SJSA1 (cell line): ENCODE results near the gene ADAM10. TPM values are rescaled to one million over a fixed set of nuclear protein-coding genes. Genes with fewer than 3 reads are reported as not detected.

ENCODE experiments used
- DNase-seq, 2 experiments: peaks; one replicate each; pipeline ENCODE4 v3.0.0-alpha.2; 2015 to 2020; ENCODE audit warnings: low spot score in 2 of 2, low read depth in 1 of 2
- H3K27ac ChIP-seq: fragments of 250-450 bp; sonication (Bioruptor Pico); 2 replicates; pipeline ENCODE4 v1.5.1; 2020; ENCODE audit warnings: mild to moderate bottlenecking, moderate library complexity
- H3K27me3 ChIP-seq: fragments of 250-450 bp; sonication (Bioruptor Pico); replicated peaks from 2 replicates; pipeline ENCODE4 v1.5.1; 2020; ENCODE audit warnings: mild to moderate bottlenecking, moderate library complexity
- H3K36me3 ChIP-seq: fragments of 250-450 bp; sonication (Bioruptor Pico); 2 replicates; pipeline ENCODE4 v1.5.1; 2020; ENCODE audit warnings: mild to moderate bottlenecking
- H3K4me1 ChIP-seq: fragments of 250-450 bp; sonication (Bioruptor Pico); replicated peaks from 2 replicates; pipeline ENCODE4 v1.6.1; 2021; ENCODE audit warnings: mild to moderate bottlenecking
- H3K4me3 ChIP-seq: fragments of 250-450 bp; sonication (Bioruptor Pico); 2 replicates; pipeline ENCODE4 v1.5.1; 2020; ENCODE audit warnings: mild to moderate bottlenecking
- H3K9me3 ChIP-seq: fragments of 250-450 bp; sonication (Bioruptor Pico); replicated peaks from 2 replicates; pipeline ENCODE4 v1.5.1; 2020; ENCODE audit warnings: mild to moderate bottlenecking
- total RNA-seq: library from RNA; depleted of rRNA; stranded (reverse); fragments of >200 nt; shearing (Covaris generic); gene quantifications from 2 replicates; pipeline ENCODE4 v1.2.3, GENCODE V29; 2014

Gene ADAM10
- total RNA-seq, 1 experiment from 2014 or later: 137 TPM

DNA sequence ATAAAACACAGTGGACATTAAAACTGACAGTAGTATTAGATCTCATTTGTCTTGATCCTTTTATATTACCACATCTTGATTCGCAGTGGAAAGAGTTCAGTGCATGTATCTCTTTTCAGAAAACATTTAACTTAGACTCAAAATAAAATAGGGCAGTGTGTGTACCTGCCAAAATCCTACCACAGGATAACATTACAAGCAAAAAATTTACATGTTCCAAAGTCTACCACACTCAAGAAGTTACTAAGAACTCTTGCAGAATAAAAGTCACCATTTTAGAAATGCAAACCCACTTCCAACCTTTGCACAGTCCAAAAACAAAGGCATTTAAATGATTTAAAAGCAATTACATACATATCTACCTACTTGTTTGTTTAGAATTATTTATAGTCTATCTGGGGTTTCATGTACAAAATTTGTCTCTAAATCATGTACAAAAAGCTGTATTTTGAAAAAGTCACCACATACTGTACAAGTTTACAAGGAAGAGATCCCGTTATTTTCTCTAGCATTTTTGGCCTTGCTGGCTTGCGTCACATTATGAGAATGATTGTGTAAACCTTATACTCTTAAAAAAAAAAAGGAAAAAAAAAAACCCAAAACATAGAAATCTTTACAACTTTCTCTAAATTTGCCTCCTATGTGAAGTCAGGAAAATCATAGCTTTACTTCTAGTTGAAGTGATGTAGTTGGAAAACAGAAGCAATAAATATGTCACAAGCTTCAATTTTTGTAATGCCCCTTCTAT lies 153.8 kb downstream of the ADAM10 start:
- DNase-seq: no peak
- H3K4me1 ChIP-seq: no peaks in the 10 kb centered on the region
- H3K9me3 ChIP-seq: no peaks in the 10 kb centered on the region; the same call in 1 of the 2 replicates
- no peak overlapping the region for H3K4me3 ChIP-seq
- H3K27me3 ChIP-seq: no peaks in the 10 kb centered on the region
- peaks cover 9% of the 10 kb centered on the region for H3K36me3 ChIP-seq
- no peak overlapping the region for H3K27ac ChIP-seq

- H3K4me3 ChIP-seq: no peak overlapping the region
- no peaks in the 10 kb centered on the region for H3K4me1 ChIP-seq
- no peaks in the 10 kb centered on the region for H3K27me3 ChIP-seq
- H3K36me3 ChIP-seq: peaks cover 9% of the 10 kb centered on the region
- DNase-seq: no peak
- no peaks in the 10 kb centered on the region; the same call in 1 of the 2 replicates for H3K9me3 ChIP-seq
- H3K27ac ChIP-seq: no peak overlapping the region
These were observed 154.6 kb downstream of the ADAM10 start for GRCh38 chr15:58594898-58595297.

DNA sequence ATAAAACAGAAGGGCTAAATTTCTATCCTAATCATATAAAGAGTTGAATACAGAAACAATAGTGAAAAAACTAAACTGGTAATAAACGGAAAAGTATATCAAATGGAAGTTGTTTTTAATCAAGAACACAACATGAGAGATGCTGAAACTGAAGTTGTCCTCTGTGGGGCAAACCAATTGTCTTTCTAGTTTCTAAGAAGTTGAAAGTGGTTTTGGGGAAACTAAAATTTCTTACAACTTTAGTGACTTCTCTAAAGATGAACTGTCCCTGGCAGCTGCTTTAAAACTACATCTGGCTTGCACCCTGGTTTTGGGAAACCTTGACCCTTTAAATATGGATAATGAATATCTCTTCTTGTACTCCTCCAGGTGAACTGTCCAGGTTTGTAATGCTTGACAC lies 155.6 kb downstream of the ADAM10 start:
- H3K36me3 ChIP-seq: peaks cover 9% of the 10 kb centered on the region
- no peaks in the 10 kb centered on the region for H3K27me3 ChIP-seq
- H3K27ac ChIP-seq: no peak overlapping the region
- no peak overlapping the region for H3K4me3 ChIP-seq
- no peak for DNase-seq
- H3K9me3 ChIP-seq: no peaks in the 10 kb centered on the region; the same call in 1 of the 2 replicates
- no peaks in the 10 kb centered on the region for H3K4me1 ChIP-seq

DNA sequence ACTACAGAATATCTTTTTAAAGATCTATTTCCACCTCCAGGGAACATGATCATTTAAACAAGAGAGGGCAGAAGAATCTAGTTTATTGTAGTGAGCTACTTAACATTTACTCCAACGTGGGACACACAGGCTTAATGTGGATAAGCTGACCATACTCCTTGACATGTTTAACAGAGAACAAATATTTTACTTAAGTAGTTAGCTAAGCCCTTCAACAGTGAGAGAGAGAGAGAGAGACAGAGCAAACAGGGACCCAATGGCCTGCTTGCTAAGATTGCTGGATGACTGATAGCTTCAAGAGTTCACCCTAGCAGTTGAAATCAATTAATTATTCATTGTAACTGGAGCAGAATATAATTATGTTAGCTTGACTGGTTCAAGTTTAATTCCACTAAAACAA lies 158.6 kb downstream of the ADAM10 start:
- Histone ChIP-seq H3K9me3 (no peaks in the 10 kb centered on the region), H3K27ac (no peak overlapping the region), H3K27me3 (no peaks in the 10 kb centered on the region), H3K36me3 (no peaks in the 10 kb centered on the region; the same call in 1 of the 2 replicates), H3K4me3 (no peak overlapping the region), H3K4me1 (no peaks in the 10 kb centered on the region)
- DNase-seq: no peak

DNA sequence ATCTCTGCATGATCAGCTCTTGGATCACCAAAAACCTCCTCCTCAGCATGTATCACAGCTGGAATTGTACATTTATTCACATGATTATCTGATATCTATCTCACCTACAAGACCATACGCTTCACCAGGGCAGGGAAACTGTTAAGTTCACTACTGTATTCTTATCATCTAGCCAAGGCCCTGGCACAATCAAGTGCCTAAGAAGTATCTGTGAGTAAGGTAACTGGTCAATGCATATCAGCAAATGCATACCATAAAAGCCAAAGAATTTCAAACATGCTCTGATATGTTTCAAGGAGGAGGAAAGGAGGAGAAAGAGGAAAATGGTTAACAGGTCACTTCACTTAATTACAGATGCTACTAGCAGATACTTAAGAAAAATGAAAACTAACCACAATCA lies 159.3 kb downstream of the ADAM10 start:
- Histone ChIP-seq H3K27me3 (no peaks in the 10 kb centered on the region), H3K27ac (no peak overlapping the region), H3K9me3 (no peaks in the 10 kb centered on the region), H3K36me3 (no peaks in the 10 kb centered on the region; the same call in 1 of the 2 replicates), H3K4me3 (no peak overlapping the region), H3K4me1 (no peaks in the 10 kb centered on the region)
- DNase-seq: no peak

DNA sequence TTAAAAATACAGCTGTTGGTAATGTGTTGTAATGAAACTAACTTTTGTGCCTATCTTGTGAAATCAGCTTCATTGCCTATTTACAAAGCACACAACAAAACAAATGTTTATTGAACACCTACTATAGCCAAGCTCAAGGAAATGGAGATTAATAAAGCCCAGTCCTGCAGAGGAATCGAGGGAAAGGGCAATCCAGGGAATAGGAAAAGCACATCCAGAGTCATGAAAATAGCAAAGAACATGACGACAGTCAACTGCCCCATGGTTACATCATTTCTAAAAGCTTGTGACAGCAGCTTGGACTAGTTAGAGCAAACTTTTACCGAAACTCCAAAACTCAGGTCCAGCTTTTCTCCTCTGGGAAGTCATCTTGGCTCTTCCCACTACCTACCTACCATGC lies 160.5 kb downstream of the ADAM10 start:
- H3K4me1 ChIP-seq: no peaks in the 10 kb centered on the region
- H3K4me3 ChIP-seq: no peak overlapping the region
- no peaks in the 10 kb centered on the region for H3K36me3 ChIP-seq
- H3K27me3 ChIP-seq: no peaks in the 10 kb centered on the region
- DNase-seq: no peak
- H3K27ac ChIP-seq: no peak overlapping the region
- H3K9me3 ChIP-seq: no peaks in the 10 kb centered on the region

DNA sequence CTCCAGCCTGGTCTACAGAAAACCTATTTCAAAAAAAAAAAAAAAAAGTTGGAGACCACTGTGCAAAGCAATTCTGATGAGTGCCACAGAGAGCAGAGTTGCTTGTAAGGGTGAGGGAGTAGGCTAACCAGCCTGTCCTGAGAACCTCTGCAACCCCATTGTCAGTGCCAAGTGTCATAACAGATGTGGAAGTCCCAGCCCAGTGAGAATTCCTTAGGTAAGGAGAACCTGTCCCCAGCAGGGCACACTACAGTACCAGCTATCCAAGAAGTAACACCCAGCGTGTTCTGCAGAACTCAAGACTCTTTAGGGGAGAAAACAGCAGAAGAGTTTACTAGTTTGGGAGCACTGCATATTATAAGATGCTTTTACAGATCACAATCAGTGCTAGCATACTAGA lies 161.4 kb downstream of the ADAM10 start:
- Histone ChIP-seq H3K4me3 (no peak overlapping the region), H3K27ac (no peak overlapping the region), H3K36me3 (no peaks in the 10 kb centered on the region), H3K9me3 (no peaks in the 10 kb centered on the region), H3K4me1 (no peaks in the 10 kb centered on the region), H3K27me3 (no peaks in the 10 kb centered on the region)
- DNase-seq: no peak

GRCh38 chr15:58587486-58587885 lies 162.0 kb downstream of the ADAM10 start:
- H3K27ac ChIP-seq: no peak overlapping the region
- H3K4me1 ChIP-seq: no peaks in the 10 kb centered on the region
- no peak for DNase-seq
- H3K4me3 ChIP-seq: no peak overlapping the region
- no peaks in the 10 kb centered on the region for H3K9me3 ChIP-seq
- H3K36me3 ChIP-seq: no peaks in the 10 kb centered on the region
- no peaks in the 10 kb centered on the region for H3K27me3 ChIP-seq

DNA sequence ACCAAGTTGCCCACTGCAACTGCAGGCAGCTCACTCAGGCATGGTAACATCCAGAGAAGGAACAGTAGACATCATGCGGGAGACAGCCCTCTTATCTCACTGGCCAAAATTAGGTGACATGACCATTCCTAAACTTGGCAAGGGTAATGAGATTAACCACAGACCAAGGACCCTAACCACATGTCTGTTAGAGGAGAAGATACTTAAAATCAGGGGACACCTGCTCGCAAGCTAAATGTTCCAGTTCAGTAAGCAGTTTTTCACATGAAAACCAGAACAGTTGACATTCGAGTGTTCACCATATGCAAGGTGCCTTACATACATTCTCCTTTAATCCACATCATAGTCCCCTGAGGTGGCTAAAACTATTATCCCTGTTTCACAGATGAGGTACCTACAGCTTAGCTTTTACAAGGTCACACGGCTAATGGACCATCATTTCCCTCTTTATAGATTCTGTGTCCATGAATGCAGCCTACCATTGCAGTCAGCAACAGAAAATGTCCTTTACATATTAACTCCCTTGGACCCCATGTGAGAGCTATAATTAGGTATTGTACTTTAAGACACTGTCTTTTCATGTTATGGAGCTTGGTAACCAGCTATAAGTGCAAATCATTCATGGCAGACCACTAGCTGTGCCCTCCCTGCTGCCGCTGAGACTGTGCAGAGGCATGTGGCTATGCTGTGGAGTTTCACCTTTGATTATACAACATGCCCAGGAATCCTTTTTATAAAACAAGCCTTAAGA lies 163.6 kb downstream of the ADAM10 start:
- Histone ChIP-seq H3K4me3 (no peak overlapping the region), H3K4me1 (no peaks in the 10 kb centered on the region), H3K27ac (no peak overlapping the region), H3K27me3 (no peaks in the 10 kb centered on the region), H3K9me3 (no peaks in the 10 kb centered on the region), H3K36me3 (no peaks in the 10 kb centered on the region)
- no peak for DNase-seq

DNA sequence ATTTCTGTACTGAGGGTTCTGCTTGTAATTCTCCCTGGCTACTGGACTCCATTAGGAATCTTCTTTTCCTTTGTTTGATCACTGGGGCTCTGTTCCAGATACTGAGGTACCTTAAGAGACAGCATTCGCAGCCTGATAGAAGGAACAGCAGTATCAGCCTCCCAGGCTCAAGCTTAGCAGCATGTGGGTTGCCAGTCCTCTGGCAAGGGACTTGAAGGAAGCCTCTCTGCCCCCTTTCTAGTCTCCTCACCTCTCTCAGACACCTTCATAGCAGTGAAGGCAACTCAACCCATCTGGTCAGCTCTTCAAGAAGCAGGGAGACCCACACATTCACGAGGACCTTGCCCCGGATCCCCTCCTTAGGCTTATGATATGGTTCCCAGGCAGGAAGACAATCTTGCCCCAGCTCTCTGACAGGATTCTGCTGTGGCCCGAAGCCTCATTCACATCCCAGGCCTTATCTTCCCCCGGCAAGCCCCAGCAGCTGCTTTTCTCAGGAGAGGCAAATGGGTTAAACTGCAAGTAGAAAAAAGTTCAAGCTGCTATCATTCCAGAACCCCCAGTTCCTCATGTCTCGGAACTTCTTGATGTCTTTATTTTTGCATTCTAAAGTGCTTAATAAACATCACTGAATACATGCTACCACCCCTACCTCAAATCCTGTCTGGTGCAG lies 164.6 kb downstream of the ADAM10 start:
- Histone ChIP-seq H3K27ac (no peak overlapping the region), H3K9me3 (no peaks in the 10 kb centered on the region), H3K27me3 (no peaks in the 10 kb centered on the region), H3K4me3 (no peak overlapping the region), H3K4me1 (no peaks in the 10 kb centered on the region), H3K36me3 (no peaks in the 10 kb centered on the region)
- no peak for DNase-seq

- no peaks in the 10 kb centered on the region for H3K4me1 ChIP-seq
- no peak overlapping the region for H3K4me3 ChIP-seq
- H3K27ac ChIP-seq: no peak overlapping the region
- no peak for DNase-seq
- H3K9me3 ChIP-seq: no peaks in the 10 kb centered on the region
- no peaks in the 10 kb centered on the region for H3K36me3 ChIP-seq
- no peaks in the 10 kb centered on the region for H3K27me3 ChIP-seq
These were observed 166.2 kb downstream of the ADAM10 start for GRCh38 chr15:58583171-58583908.

GRCh38 chr15:58582160-58582559 lies 167.3 kb downstream of the ADAM10 start:
- Histone ChIP-seq H3K9me3 (no peaks in the 10 kb centered on the region), H3K4me1 (no peaks in the 10 kb centered on the region), H3K36me3 (no peaks in the 10 kb centered on the region)

GRCh38 chr15:58576657-58577056 lies 172.8 kb downstream of the ADAM10 start:
- Histone ChIP-seq H3K27ac (no peak overlapping the region), H3K36me3 (no peaks in the 10 kb centered on the region), H3K9me3 (no peaks in the 10 kb centered on the region), H3K4me3 (no peak overlapping the region), H3K27me3 (no peaks in the 10 kb centered on the region), H3K4me1 (no peaks in the 10 kb centered on the region)
- no peak for DNase-seq

More at GRCh38 chr15:58582160-58582559, 167.3 kb downstream of the ADAM10 start:
- no peak for DNase-seq
- Histone ChIP-seq H3K4me3 (no peak overlapping the region), H3K27me3 (no peaks in the 10 kb centered on the region), H3K27ac (no peak overlapping the region)
